HepG2 (cell line): Measurements from ENCODE around the gene MYO1B. TPM values are rescaled to one million over a fixed set of nuclear protein-coding genes. Genes with fewer than 3 reads are reported as not detected.

ENCODE experiments used
- ATAC-seq: fragments of 200-7000 bp; cut with Tn5 transposase; 3 replicates; pipeline ENCODE4 v1.9.1; 2020; ENCODE audit warnings: mild to moderate bottlenecking, moderate library complexity
- BruUV-seq: library from RNA; stranded (reverse); fragments of 400-500 nt; replicated peaks from 2 replicates; lab custom pipeline; 2021; lab: Mats Ljungman, UMichigan
- CTCF ChIA-PET: fragments of 300-600 bp; formaldehyde crosslinking; extraction: SDS; loops from one replicate; lab custom pipeline; 2021; ENCODE audit warnings: low total read pairs, inconsistent platforms, low intra/inter-chr PET ratio; lab: Yijun Ruan, JAX
- POLR2A ChIA-PET: fragments of 350-600 bp; sonication (Branson Sonifier 250); formaldehyde crosslinking; loops from one replicate; lab custom pipeline; 2020; ENCODE audit warnings: antibody characterized with exemption, inconsistent platforms; lab: Yijun Ruan, JAX
- DNase-seq: peaks from one replicate; pipeline ENCODE4 v3.0.0-alpha.2; 2015; ENCODE audit warnings: low spot score
- FAIRE-seq: peaks from 3 replicates; lab custom pipeline; 2011; peaks lifted over from hg19 to GRCh38; lab: Jason Lieb, UNC
- H2AFZ ChIP-seq: one replicate; pipeline ENCODE4 v1.6.1; 2011; ENCODE audit warnings: low read length, inconsistent platforms
- H3K27ac ChIP-seq: fragments of 300-600 bp; 3 replicates; pipeline ENCODE4 v1.8.0; 2011; ENCODE audit warnings: mixed run types, mild to moderate bottlenecking, mixed read lengths, low read length, inconsistent platforms; ENCODE audit not compliant: insufficient read depth; ENCODE audit errors: extremely low read length
- H3K27me3 ChIP-seq, 2 experiments: fragments of 200-600 bp in 1 of 2; 2 replicates in 1 of 2; 3 replicates in 1 of 2; pipeline versions ENCODE4 v1.6.0 to v1.8.0; 2011; ENCODE audit warnings: low read length in 2 of 2, mild to moderate bottlenecking in 2 of 2, moderate library complexity in 2 of 2, inconsistent platforms in 1 of 2; ENCODE audit not compliant: insufficient read depth in 2 of 2, control insufficient read depth in 1 of 2
- H3K36me3 ChIP-seq, 2 experiments: fragments of 200-600 bp in 1 of 2; replicated peaks in 1 of 2; 2 replicates in 1 of 2; 3 replicates in 1 of 2; pipeline versions ENCODE4 v1.5.1 to v1.8.0; 2011; ENCODE audit warnings: low read length in 2 of 2, inconsistent platforms in 1 of 2; ENCODE audit not compliant: insufficient read depth in 2 of 2, control insufficient read depth in 1 of 2
- H3K4me1 ChIP-seq: 2 replicates; pipeline ENCODE4 v1.5.1; 2012; ENCODE audit warnings: low read length, inconsistent platforms; ENCODE audit not compliant: insufficient read depth
- H3K4me2 ChIP-seq: 2 replicates; pipeline ENCODE4 v1.6.0; 2011; ENCODE audit warnings: low read depth, low read length, inconsistent platforms
- H3K4me3 ChIP-seq, 3 experiments: fragments of 200-600 bp in 1 of 3; sonication (generic), shearing (Covaris generic) in 1 of 3; replicated peaks in 1 of 3; 2 replicates each; pipeline ENCODE4 v1.5.1; 2011 to 2016; ENCODE audit warnings: low read length in 3 of 3, inconsistent platforms in 2 of 3, low read depth in 2 of 3, mild to moderate bottlenecking in 2 of 3, control low read depth in 1 of 3, mixed read lengths in 1 of 3; ENCODE audit not compliant: insufficient read depth in 1 of 3
- H3K79me2 ChIP-seq: one replicate; pipeline ENCODE4 v1.6.1; 2011; ENCODE audit warnings: low read length, inconsistent platforms; ENCODE audit not compliant: insufficient read depth
- H3K9ac ChIP-seq: 2 replicates; pipeline ENCODE4 v1.6.0; 2011; ENCODE audit warnings: mild to moderate bottlenecking, low read depth, low read length, inconsistent platforms; ENCODE audit not compliant: insufficient read depth
- H3K9me3 ChIP-seq: 2 replicates; pipeline ENCODE4 v1.5.1; 2012; ENCODE audit warnings: mild to moderate bottlenecking, low read length
- H4K20me1 ChIP-seq: 2 replicates; pipeline ENCODE4 v1.6.0; 2011; ENCODE audit warnings: inconsistent platforms, mild to moderate bottlenecking, low read length, moderate library complexity; ENCODE audit not compliant: insufficient read depth
- ARID4A ChIP-seq: sonication (generic); formaldehyde crosslinking; IDR thresholded peaks from 2 replicates; pipeline ENCODE4 v1.5.0; 2020; ENCODE audit warnings: mild to moderate bottlenecking, missing genetic modification reagents, borderline replicate concordance
- CC2D1A ChIP-seq: sonication (generic); formaldehyde crosslinking; IDR thresholded peaks from 2 replicates; pipeline ENCODE4 v1.8.1; 2023; ENCODE audit warnings: mild to moderate bottlenecking, missing genetic modification reagents
- ELF3 ChIP-seq: IDR thresholded peaks from 2 replicates; pipeline ENCODE4 v1.6.1; 2016; ENCODE audit warnings: missing genetic modification reagents, missing compliant biosample characterization
- GPN1 ChIP-seq: sonication (generic); formaldehyde crosslinking; IDR thresholded peaks from 2 replicates; pipeline ENCODE4 v1.5.1; 2020; ENCODE audit warnings: missing genetic modification reagents, borderline replicate concordance
- MIER2 ChIP-seq: IDR thresholded peaks from 2 replicates; pipeline ENCODE4 v1.6.1; 2016; ENCODE audit warnings: missing biosample characterization, missing genetic modification reagents
- MXD1 ChIP-seq: sonication (generic); formaldehyde crosslinking; IDR thresholded peaks from 2 replicates; pipeline ENCODE4 v1.4.0; 2020; ENCODE audit warnings: mild to moderate bottlenecking, missing genetic modification reagents
- NR2C2 ChIP-seq: sonication (generic); formaldehyde crosslinking; IDR thresholded peaks from 2 replicates; pipeline ENCODE4 v1.4.0; 2020; ENCODE audit warnings: missing genetic modification reagents, mild to moderate bottlenecking, moderate library complexity, borderline replicate concordance
- ZBTB40 ChIP-seq, 2 experiments: fragments of 450-650 bp in 1 of 2; sonication (generic) in 1 of 2; formaldehyde crosslinking in 1 of 2; IDR thresholded peaks; 2 replicates each; pipeline versions ENCODE4 v1.6.1 to v1.8.0; 2016 to 2022; ENCODE audit warnings: antibody characterized with exemption in 1 of 2, mild to moderate bottlenecking in 1 of 2, missing genetic modification reagents in 1 of 2
- ZNF788 ChIP-seq: sonication (generic); formaldehyde crosslinking; IDR thresholded peaks from 2 replicates; pipeline ENCODE4 v1.5.0; 2020; ENCODE audit warnings: mild to moderate bottlenecking, missing genetic modification reagents, borderline replicate concordance
- WGBS: methylation state at CpG from one replicate; pipeline ENCODE4 v1.1.6; 2017; ENCODE audit warnings: low lambda C conversion rate; 5-methylcytosine and 5-hydroxymethylcytosine counted together
- in situ Hi-C: cut with HindIII; loops from 2 replicates; pipeline ENCODE4 v1.10.0; 2017; ENCODE audit warnings: low pct_unique_long_range_greater_than_20kb; ENCODE audit not compliant: extremely low pct_ligation_motif_present
- intact Hi-C: fragments of 100-400 bp; cut with micrococcal nuclease; formaldehyde crosslinking; loops from one replicate; pipeline ENCODE4 v1.10.0; 2022; ENCODE audit not compliant: unreplicated experiment
- polyA plus RNA-seq, 8 experiments: library from polyadenylated mRNA; depleted of rRNA in 3 of 8; stranded (reverse) in 7 of 8; unstranded in 1 of 8; fragments of >200 nt; fragmentation: Illumina TruSeq in 4 of 8; extraction: Trizol in 4 of 8; gene quantifications; 2 replicates each; pipeline versions ENCODE4 v1.2.1 to v1.2.3, GENCODE V29; 2011 to 2016; ENCODE audit warnings: low read depth in 4 of 8, missing spikeins in 1 of 8, mixed read lengths in 1 of 8; ENCODE audit not compliant: insufficient read depth in 1 of 8
- total RNA-seq, 5 experiments: library from RNA; depleted of rRNA; stranded (reverse); fragments of >200 nt; fragmentation: Illumina TruSeq; extraction: Trizol; gene quantifications; 2 replicates each; pipeline ENCODE4 v1.2.3, GENCODE V29; 2016; ENCODE audit warnings: low read depth in 1 of 5

Gene MYO1B
- total and polyA plus RNA-seq, 2 of the 13 experiments (the other 11 are each of a cell fraction or from before 2014, with no cell fraction given): 36.9 to 89.8 TPM

GRCh38 chr2:191258996-191259395 lies 13.8 kb downstream of the MYO1B start (continued):
- TF ChIP-seq ZBTB40 (IDR thresholded peaks at IDR 0.05) (no peak), ZBTB40 (CRISPR knock-in tag; IDR thresholded peaks at IDR 0.05) (no peak)

- 97% methylated on average over 5 of the region's 5 CpGs for WGBS
- TF ChIP-seq MXD1 (CRISPR knock-in tag) (no peak), GPN1 (CRISPR knock-in tag) (no peak), NR2C2 (CRISPR knock-in tag) (no peak), CC2D1A (CRISPR knock-in tag) (no peak), ARID4A (CRISPR knock-in tag) (no peak), MIER2 (CRISPR knock-in tag) (no peak), ELF3 (CRISPR knock-in tag) (no peak), ZNF788 (CRISPR knock-in tag) (no peak)
These were observed 17.2 kb downstream of the MYO1B start for GRCh38 chr2:191262436-191262835.

More at GRCh38 chr2:191262436-191262835, 17.2 kb downstream of the MYO1B start:
- Histone ChIP-seq H3K79me2 (peaks cover 100% of the 10 kb centered on the region), H3K9ac (no peak overlapping the region), H3K9me3 (no peaks in the 10 kb centered on the region), H3K27me3 (no peaks in the 10 kb centered on the region), H3K36me3 (no peaks in the 10 kb centered on the region), H3K27ac (peak overlapping the region; percentile 27), H3K4me2 (peak overlapping the region; percentile 46), H2AFZ (no peak overlapping the region), H3K4me3 (no peak overlapping the region), H4K20me1 (no peaks in the 10 kb centered on the region; the same call in 1 of the 2 replicates), H3K4me1 (peaks cover 79% of the 10 kb centered on the region)
- intact Hi-C loops (no loop called here), in situ Hi-C loops (no loop called here)
- POLR2A ChIA-PET: interaction anchor here (1.5 kb wide), 2 partner anchors 10 to 16 kb away, joined by 4 to 8 read pairs; no protein-coding TSS in a partner anchor
- FAIRE-seq (no peak), ATAC-seq (peak; percentile 31), DNase-seq (no peak)
- BruUV-seq: no TSS peak
- CTCF ChIA-PET: no interaction called here
